ENCODE measurements around the gene FDX1. TPM values are rescaled to one million over a fixed set of nuclear protein-coding genes. Genes with fewer than 3 reads are reported as not detected.

FDX1 gene
- total RNA-seq, 1 experiment from 2014 or later: 14.5 TPM

GRCh38 chr11:110493346-110493745 is 63.6 kb downstream of the FDX1 start:
- DNase-seq (ENCODE audit: low read depth, low spot score) (no peak), ATAC-seq (no peak)
- no peak overlapping the region for H3K4me2 ChIP-seq (ENCODE audit: low read length)
- no peak overlapping the region for H2AFZ ChIP-seq (ENCODE audit: low read depth, low read length, poor library complexity, severe bottlenecking)
- no TSS peak for BruUV-seq (replicated peaks)
- TF ChIP-seq ZBTB33 (IDR thresholded peaks at IDR 0.05; ENCODE audit: extremely low read depth, insufficient replicate concordance, low read length) (no peak), SRF (IDR thresholded peaks at IDR 0.05; ENCODE audit: low read depth) (no peak), CBX3 (IDR thresholded peaks at IDR 0.05; ENCODE audit: low read depth) (no peak), ZNF274 (IDR thresholded peaks at IDR 0.05; ENCODE audit: low read depth, low read length) (no peak), JUND (IDR thresholded peaks at IDR 0.05) (no peak), REST (IDR thresholded peaks at IDR 0.05; ENCODE audit: low read depth) (no peak), TCF7L2 (IDR thresholded peaks at IDR 0.05; ENCODE audit: borderline replicate concordance, extremely low read depth, insufficient read depth, insufficient read length) (no peak), EGR1 (IDR thresholded peaks at IDR 0.05; ENCODE audit: low read depth) (no peak), MAX (IDR thresholded peaks at IDR 0.05) (no peak), SIN3A (IDR thresholded peaks at IDR 0.05; ENCODE audit: low read depth) (no peak), POLR2A (IDR thresholded peaks at IDR 0.05; ENCODE audit: borderline replicate concordance, extremely low read depth, insufficient read depth, insufficient read length) (no peak), ZFX (IDR thresholded peaks at IDR 0.05) (no peak)
- no peaks in the 10 kb centered on the region for H3K9me3 ChIP-seq (ENCODE audit: control insufficient read depth in 1 of 2, insufficient read depth in 1 of 2, low read depth in 1 of 2, low read length in 2 of 2)
- H3K4me1 ChIP-seq (ENCODE audit: control insufficient read depth in 1 of 2, insufficient read depth in 2 of 2, low read length in 2 of 2): no peaks in the 10 kb centered on the region
- ChIA-PET POLR2A (no interaction called here), CTCF (no interaction called here), RAD21 (ENCODE audit: low non-redundant PET in 1 of 2, low total read pairs in 2 of 2, uncharacterized antibody in 2 of 2, unreplicated experiment in 2 of 2) (no interaction called here)
- no peaks in the 10 kb centered on the region for H3K36me3 ChIP-seq (ENCODE audit: control insufficient read depth in 1 of 2, insufficient read depth in 2 of 2, low read length in 2 of 2)
- H3K27ac ChIP-seq (ENCODE audit: low read depth, low read length): no peak overlapping the region
- 0 out of 2 replicates have a peak, but pooled peaks cover 1% of the 10 kb centered on the region for H3K27me3 ChIP-seq (ENCODE audit: insufficient read depth, low read length)
- H4K20me1 ChIP-seq (ENCODE audit: insufficient read depth): no peaks in the 10 kb centered on the region
- H3K79me2 ChIP-seq (ENCODE audit: insufficient read depth, low read length): no peaks in the 10 kb centered on the region
- H3K4me3 ChIP-seq (replicated peaks in 1 of 2; ENCODE audit: low read depth in 1 of 2, low read length in 2 of 2): no peak overlapping the region
- no peaks in the 10 kb centered on the region for H3K9me2 ChIP-seq (ENCODE audit: insufficient read depth)
- intact Hi-C loops (cut with micrococcal nuclease): no loop called here
- no peak overlapping the region for H3K9ac ChIP-seq (ENCODE audit: low read length)

Measured in HCT116 (cell line).